HG03520 (cell line): Measurements from ENCODE around the gene KRTAP10-7.
"Not testable (repeated sequence)": the region's sequence is repeated elsewhere in the genome, so short reads cannot be mapped to it uniquely, and the experiment has no call there.

Experiments used
- ATAC-seq: cut with Tn5 transposase; IDR thresholded peaks from one replicate; pipeline ENCODE4 v1.9.1; 2021; ENCODE audit warnings: mild to moderate bottlenecking, moderate library complexity; ENCODE audit not compliant: unreplicated experiment

KRTAP10-7 gene

DNA sequence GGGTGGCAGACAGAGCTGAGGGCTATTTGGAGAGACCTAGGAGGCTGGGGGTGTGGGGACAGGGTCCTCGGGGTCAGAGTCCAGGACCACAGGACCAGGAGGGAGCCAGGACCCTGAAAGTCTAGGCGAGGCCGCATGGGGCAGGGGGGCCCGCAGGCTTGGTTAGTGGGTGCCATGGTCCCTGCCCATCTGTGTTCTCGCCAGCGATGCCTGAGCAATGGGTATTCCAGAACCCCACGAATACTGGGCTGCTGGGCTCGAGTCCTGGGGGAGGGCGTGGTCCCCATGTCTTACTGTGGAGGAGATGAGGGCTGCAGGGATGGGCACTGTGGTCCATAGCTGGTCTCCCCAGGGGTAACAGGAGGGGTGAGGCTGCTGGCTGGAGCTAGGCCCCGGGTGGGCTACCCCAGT is 10.1 kb upstream of the KRTAP10-7 start:
- ATAC-seq, result no peak

DNA sequence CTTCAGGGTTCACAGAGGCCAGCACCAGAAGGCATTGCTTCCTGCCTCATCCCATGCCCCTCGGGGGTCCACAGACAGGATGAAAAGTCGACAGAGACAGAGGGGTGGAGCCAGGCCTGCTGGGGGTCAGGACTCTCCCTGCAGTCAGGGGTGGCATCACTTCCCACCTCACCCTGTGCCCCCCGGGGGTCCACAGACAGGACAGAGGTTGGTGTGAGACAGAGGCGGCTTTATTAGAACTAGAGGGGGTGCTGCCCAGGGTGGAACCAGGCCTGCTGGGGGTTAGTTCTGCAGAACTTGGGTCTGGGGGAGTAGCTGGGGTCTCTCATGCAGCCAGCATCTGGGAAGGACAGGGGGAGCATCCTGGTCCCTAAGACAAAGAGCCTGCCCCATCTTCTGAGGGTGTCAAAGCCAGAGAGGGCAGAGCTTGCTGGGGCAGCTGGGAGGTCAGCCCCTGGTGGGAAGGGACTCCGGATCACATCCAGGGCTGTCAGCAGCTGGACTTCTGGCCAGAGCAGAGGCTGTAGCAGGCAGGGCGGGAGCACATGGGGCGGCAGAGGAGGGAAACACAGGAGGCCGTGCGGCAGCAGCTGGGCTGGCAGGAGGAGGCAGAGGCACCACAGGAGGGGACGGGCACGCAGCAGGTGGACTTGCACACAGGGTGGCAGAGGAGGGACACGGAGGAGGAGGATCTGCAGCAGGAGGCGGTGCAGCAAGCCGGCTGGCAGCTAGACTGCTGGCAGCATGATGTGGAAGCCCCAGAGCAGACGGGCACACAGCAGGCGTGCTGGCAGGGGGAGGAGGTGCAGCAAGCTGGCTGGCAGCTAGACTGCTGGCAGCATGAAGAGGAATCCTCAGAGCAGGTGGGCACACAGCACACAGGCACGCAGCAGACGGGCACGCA is 9.2 kb upstream of the KRTAP10-7 start:
- ATAC-seq, result not testable (repeated sequence)

DNA sequence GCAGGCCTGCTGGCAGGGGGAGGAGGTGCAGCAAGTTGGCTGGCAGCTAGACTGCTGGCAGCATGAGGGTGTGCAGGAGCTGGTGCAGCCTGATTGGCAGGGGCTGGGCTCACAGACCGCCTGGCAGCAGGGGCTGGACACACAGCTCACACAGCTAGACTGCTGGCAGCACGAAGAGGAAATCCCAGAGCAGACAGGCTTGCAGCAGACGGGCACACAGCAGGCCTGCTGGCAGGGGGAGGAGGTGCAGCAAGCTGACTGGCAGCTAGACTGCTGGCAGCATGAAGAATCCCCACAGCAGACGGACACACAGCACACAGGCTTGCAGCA is 8.6 kb upstream of the KRTAP10-7 start:
- not testable (repeated sequence) for ATAC-seq

DNA sequence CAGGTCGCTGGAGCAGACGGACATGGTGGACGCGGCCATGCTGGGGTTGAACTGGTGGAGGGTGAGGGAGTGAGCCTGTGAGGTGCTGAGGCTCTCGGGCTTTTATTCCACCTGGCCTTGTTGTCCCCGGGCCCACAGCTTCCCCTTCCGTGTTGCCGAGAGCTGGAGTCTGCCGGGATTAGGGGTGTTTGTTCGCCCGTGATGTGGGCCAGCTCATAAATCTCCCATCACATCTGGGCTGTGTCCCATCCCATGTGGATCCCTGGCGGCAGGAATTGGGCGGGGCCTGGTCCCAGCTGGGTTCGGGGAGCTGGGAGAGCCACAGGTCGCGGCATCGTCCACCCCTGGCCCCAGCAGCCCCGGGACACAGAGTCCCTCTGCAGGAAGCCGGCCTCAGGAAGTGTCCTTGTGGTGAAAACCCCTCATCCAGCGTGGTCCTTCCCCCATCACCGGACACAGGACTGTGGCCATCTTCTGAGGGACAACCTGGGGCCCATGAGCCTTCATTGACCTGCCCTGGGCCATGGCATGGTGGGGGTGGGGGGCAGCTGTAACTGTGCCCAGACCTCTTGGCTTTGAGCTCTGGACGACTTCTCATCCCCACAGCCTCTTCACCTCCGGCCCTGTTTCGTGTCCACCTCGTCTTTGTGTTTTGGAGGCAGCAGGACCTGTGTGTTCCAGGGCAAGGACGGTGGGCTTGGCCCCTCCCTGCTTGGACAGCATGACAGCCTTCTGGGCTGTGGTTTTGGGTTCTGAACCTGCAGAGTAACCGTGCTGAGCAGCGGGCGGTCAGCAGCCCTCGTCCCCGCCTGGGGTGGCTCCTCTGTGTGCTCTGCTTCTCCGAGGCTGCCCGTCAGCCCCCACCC is 7.7 kb upstream of the KRTAP10-7 start, which contains the start of gene KRTAP10-6:
TSS of gene KRTAP10-6 (minus strand) at position 60 of the 866 bp plus-strand sequence. CDS start at position 39, 21 bp downstream.
- ATAC-seq, result no peak

DNA sequence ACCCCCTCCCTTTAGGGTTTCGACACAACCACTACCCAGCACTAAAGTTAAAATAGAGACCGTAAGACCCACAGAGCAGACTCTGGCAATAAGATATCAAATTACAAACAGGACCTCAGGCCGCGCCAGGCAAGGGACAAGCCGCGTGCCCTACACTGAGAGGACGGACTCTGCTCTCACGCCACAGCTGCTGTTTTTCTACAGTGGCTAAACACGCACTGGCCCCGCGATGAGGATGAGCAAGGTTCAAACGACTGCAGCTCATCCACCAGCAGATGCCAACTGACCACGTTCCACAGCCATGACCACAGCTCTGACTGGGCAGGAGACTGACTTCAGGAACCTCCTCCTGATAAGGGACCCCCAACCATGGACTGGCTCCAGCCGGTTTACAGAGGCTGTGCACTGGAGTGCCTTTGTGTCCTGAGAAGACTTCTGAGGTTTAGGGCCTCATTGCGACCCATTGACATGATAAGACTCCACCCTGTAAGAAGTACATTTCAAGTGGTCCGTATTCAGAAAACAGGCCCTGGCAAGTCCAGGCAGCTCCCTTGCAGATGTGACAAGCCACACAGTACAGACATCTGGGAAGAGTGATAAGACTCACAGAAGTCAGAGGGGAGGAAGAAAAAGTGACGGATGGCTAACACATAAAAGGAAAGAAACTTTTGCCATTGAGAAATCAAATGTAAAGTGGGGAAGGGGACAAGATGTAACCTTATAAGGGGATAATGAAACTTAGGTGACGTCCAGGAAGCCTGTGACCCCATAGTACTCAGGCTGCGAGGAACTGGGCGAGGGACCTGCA is 6.6 kb upstream of the KRTAP10-7 start:
- ATAC-seq, result no peak

DNA sequence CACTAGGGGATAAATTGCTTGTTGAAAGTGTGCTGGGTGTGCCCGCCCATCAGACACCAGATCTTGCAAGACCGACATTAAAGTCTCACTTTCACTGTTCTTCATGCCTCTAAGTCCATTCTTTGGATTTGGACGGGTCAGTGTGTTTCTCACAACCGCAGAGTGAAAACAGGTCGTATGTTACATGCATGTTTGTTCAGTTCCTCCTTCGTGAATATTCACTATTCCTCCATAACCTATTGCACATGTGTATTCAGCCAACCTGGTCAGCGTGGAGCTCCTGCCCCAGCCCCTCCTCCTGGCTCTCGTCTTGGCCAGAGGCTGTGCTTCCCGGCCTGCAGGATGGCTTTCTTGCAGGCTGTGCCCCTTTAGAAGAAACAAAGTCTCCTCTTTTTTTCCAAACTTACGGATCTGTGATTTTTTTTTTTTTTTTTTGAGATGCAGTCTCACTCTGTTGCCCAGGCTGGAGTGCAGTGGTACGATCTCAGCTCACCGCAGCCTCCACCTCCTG is 5.9 kb upstream of the KRTAP10-7 start:
- ATAC-seq, result no peak

DNA sequence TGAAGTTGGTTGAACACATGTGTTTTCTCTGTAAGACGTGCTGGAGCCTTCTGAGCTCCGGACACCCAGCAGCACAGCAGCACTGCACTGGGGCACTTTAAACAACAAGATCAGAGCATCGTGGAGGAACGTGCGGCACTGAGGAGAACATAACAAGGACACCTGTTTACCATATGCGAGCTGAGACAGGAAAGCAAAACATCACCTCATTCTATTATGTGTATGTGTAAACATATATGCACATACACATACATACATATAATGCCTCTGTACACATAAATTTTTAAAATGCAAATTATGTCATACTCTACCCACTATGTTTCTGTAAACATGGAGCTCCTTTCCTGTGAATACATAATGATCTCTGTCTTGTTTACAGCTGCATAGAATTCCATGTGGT is 4.9 kb upstream of the KRTAP10-7 start:
- ATAC-seq, result no peak

DNA sequence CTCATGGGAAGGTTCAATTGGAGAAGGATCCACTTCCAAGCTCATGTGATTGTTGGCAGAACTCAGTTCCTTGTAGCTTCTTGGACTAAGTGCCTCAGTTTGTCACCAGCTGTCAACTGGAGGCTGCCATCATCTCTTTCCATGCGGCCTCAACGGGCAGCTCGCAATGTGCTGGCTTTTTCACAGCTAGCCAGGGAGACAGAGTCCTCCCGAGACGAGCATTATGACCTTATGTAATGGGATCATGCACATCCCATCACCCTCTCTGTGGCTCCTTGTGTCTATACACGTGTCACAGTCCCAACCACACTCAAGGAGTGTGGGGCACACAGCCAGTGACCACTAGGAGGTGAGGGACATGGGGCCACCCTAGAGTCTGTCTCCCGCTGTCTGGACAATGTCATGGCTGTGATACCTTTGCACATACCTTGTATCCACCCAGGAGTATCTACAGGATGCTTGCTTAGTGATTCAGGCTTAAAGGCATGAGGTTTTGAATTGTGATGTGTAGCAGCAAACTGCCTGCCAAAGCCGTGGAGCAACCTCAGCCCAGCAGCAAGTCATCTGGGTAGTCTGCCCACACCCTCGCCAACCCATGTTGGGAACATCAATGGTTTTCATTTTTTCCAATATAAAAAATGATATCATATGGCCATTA is 4.2 kb upstream of the KRTAP10-7 start:
- ATAC-seq, result no peak

DNA sequence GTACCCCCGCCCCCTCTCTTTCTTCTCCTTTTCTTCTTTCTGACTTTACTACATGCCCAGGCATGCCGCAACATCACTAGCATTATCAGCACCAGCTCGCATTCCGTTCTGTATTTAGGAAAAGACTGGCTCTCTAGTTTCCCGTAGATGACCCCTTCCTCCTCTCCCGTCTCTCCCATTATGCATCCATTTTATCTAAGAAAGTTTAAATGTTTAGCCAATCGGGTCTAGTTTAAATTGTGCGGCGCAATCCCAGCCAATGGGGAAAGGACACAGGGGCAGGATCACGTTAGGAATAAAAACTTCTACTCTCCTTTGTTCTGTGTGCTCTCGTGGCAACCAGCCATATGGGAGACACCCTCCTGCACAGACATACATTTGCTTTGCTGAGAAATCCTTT is 2.3 kb upstream of the KRTAP10-7 start:
- no peak for ATAC-seq

DNA sequence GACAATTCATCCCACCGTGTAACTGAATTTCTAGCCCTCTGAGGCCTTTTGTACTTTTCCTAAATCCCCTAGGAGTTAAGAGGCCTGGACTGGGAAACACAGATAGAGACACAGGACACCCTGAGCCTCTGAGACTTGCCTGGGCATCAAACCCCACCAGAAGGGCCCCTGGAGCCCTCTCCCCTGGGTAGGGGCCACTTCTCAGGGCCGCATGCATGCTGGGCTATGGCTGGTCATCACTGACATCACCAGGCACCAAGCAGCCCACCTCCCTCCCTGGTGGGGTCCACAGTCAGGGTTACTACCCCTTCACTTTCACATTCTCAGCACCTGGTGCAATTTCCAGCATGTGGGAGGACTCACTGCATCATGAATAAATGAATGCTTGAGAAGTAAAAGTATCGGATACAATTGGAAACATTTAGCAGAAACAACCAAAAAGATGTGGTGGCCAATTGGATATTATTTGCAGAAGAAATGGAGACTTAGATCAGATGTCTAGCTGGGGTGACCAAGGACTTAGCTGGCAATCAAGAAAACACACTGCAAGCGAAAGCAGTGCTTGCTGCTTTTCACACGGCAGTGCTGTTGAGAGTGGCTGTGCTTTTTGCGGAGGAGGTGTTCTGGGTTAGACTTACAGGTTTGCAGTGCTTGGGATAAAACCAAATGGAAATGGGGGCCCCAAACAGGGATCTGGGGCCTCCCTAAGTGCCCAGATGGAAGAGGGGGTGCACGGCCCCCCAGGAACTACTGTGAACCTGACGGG is 950 bp upstream of the KRTAP10-7 start:
- no peak for ATAC-seq

DNA sequence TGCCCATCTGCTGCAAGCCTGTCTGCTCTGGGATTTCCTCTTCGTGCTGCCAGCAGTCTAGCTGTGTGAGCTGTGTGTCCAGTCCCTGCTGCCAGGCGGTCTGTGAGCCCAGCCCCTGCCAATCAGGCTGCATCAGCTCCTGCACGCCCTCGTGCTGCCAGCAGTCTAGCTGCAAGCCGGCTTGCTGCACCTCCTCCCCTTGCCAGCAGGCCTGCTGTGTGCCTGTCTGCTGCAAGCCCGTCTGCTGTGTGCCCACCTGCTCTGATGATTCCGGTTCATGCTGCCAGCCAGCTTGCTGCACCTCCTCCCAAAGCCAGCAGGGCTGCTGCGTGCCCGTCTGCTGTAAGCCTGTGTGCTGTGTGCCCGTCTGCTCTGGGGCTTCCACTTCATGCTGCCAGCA is 694 bp downstream of the KRTAP10-7 start:
- ATAC-seq, result not testable (repeated sequence)

DNA sequence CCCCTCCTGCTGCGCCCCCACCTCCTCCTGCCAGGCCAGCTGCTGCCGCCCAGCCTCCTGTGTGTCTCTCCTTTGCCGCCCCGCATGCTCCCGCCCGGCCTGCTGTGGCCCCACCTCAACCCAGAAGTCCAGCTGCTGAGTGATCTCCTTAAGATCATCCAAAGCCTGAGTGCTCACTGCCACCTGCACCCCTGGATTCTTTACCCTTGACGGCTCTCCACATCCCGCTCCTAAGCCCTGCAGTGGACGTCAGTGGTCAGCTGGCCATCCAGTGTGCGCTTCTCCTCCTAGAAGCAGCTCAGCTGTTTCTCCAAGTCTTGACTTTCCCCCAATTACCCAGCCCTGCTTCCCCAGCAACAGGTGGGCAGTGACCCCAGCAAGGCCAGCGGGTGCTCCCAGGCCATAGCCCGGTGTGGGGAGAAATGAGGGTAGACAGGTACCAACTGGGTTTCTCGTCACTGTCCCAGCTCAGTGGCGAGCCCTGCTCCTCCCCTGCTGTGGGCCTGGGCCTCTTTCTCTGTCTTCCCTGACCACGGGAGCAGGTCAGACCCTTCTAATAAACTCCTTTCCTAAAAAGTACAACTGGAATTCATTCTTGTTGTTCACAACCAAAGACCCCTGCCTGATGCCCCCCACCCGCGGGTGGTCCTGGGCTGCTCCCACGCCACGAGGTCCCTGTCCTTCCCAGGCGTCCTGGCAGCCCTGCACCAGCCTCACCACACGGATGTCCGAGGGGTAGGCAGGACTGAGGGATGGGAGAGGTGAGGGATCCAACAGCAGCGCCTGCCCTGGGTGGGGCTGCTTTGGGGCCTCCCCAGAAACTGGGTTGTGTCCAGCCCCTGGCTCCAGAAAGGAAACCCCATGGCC is 1.4 kb downstream of the KRTAP10-7 start:
- no peak for ATAC-seq

DNA sequence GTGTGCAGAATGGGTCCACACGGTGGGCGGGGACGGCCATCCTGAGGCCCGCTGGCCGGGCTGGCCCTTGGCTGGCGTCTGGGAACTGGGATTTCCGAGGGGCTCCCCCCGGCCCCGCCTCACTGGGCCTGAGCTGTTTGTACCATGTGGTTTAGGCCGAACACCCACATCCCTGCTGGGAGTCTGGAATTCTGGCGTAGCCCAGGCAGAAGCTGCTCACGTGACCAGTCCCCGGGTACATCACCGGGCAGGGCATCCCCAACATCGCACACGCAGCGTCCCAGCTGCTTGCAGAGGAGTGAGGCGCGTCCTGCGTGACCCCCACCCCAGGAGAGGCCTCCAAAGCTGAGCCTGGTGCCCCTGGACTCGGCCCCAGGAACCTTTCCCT is 2.1 kb downstream of the KRTAP10-7 start:
- ATAC-seq, result no peak

DNA sequence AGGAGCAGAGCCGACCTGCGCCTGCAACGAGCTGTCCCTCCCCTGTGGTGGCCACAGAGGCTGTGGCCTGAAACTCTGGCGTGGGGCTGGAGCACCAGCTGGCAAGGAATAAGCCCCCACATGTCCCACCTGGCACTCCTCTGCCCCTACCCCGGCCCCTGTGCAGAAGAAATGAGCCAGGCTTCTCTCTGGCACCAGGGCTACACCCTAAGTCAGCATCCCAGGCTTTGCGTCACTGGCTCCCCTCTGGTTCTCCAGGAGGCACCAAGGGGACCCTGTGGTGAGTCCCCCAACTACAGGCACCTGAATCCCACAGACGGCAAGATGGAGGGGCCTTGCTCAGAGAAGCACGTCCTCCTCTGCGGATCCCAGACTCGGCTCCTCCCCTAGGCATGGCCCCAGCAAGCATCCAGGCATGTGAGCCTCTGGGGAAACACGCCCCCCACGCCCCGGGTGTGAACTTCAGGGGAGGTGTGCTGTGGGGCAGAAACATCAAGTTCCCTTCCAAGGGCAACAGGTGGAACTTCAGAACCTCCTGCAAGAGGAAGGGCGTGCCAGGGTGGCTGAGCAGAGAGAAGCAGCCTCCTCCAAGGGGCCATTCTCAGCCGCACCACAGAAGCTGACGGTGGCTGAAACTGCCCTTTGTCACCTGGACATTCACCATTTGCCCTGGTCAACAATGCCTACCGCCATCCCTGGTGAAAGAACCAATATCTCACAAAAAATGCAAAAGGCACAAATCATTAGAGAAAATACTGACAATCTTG is 2.9 kb downstream of the KRTAP10-7 start:
- no peak for ATAC-seq

DNA sequence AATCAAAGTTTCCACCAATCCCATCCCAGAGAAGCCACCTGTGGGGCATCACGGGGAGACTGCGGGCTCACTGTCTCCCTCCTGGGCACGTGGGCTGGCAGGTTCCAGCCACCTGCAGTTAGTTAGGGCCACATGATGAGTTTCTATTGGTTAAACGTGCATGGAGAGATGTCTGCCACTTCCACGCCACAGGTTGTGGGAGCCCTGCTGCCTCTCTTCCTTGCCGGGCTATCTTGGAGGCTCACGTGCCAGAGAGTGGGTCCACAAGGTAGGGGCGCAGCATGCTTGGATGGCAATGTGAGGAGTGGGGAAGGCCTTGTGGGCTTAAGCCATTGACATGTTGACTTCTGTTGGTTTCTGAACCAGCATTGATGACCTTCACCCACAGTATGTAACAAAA is 3.5 kb downstream of the KRTAP10-7 start:
- ATAC-seq, result no peak

DNA sequence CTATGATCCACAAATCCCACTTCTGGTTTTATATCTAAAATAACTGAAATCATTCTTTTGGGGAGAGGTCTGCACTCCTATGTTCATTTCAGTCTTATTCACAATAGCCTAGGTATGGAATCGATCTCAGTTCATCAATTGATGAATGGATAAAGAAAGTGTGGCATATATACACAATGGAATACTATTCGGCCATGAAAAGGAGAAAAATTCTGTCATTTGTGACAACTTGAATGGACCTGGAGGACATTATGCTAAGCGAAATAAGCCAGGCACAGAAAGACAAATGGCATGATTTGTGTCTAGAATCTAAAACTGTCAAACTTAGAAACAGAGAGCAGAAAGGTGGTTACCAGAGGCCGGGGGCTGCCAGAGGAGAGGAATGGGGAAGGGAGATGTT is 6.1 kb downstream of the KRTAP10-7 start:
- ATAC-seq, result no peak

DNA sequence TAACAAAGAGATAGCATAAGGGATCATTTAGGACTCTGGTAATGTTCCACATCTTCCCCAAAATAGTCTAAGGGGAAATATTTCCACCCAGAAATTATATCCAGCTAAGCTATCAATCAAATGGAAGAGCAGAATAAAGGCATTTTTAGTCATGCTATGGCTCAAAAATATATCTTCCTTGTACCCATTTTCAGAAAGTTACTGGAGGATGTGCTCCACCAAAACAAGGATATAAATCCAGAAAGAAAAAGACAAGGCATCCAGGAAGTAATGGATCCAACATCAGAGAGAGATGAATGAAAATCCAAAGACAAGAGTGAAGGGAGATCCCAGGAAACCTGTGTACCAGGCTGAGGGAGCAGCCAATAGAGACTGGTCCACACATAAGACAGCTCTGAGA is 8.8 kb downstream of the KRTAP10-7 start:
- no peak for ATAC-seq
